Measurements from ENCODE around the gene RPRML.
"Not testable (repeated sequence)": the region's sequence is repeated elsewhere in the genome, so short reads cannot be mapped to it uniquely, and the experiment has no call there.

Gene RPRML

GRCh38 chr17:46976626-46977270 lies 2.3 kb downstream of the RPRML start:
- DNase-seq (ENCODE audit: low read depth in 2 of 2): no peak

DNA sequence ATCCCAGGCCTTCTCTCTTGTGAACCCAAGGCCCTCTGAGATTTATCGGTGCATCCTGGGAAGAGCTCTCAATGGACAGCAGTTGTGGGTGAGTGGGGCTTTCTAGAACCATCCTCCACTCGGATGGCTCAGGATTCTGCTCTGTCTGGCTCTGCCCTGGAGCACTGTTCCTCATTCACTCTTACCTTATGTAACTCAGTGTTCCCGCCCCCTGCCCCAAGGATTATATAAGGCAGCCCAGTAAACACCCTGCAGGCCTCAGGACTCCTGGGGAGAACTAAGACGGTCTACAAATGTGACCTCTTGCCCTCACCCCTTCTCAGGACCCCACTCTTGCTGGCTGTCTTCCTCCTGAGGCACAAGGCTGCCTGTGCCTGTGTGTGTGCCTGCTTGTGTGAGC lies 3.8 kb downstream of the RPRML start:
- DNase-seq (ENCODE audit: low read depth in 2 of 2): no peak

GRCh38 chr17:46974086-46974485 lies 5.0 kb downstream of the RPRML start:
- no peak for DNase-seq (ENCODE audit: low read depth in 2 of 2)

GRCh38 chr17:46972346-46972745 lies 6.7 kb downstream of the RPRML start:
- no peak for DNase-seq (ENCODE audit: low read depth in 2 of 2)

DNA sequence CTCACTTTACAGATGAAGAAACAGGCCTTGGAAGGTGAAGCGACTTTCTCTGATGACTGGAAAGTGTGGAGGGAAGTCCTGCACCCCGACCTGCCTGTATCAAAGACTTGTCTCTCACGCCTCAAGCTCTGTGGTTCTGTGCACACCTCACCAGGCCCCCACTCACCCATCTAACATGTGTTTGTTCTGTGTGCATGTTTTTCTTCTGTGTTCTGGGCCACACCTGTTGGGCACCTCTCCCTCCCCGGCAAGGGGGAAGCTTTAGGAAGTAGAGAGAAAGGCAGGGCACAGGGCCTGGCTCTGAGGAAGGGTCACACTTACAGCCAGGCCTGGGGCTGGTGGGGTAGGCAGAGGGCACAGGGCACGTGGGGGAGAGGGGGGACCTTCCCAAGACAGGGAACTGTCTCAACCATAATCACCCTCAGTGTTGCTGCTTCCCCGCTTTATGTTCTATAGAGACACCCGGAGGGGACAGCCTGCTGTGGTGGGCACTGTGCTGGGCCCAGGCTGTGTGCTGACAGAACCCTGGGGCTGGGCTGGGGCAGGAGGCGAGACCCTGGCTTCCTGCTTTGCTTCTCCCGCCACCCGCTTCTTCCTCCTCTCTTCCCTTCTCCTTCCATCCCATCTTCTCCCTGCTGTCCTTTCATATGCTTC lies 7.3 kb downstream of the RPRML start:
- DNase-seq (ENCODE audit: low read depth in 2 of 2): no peak

DNA sequence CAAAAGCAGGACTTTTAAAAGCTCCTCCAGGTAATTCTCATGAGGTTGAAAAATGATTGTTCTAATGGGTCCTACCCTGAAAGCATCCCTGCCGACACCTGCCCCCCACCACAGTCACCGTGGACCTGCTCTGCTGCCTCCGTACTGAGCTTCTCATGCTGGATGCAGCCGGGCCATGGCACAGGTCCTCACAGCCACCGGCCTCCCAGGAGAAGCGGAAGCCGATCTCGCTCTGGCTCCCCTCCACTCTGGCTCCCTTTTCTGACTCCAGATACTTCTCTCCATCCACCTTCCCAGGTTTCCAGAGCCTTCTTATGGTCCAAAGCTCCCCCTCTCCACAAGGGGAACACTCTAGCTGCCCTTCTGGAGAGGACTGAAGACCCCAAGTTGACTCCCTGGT lies 10.2 kb downstream of the RPRML start:
- DNase-seq (ENCODE audit: low read depth in 2 of 2): no peak

GRCh38 chr17:46968224-46968834 lies 10.7 kb downstream of the RPRML start:
- DNase-seq (ENCODE audit: low read depth in 2 of 2): no peak

DNA sequence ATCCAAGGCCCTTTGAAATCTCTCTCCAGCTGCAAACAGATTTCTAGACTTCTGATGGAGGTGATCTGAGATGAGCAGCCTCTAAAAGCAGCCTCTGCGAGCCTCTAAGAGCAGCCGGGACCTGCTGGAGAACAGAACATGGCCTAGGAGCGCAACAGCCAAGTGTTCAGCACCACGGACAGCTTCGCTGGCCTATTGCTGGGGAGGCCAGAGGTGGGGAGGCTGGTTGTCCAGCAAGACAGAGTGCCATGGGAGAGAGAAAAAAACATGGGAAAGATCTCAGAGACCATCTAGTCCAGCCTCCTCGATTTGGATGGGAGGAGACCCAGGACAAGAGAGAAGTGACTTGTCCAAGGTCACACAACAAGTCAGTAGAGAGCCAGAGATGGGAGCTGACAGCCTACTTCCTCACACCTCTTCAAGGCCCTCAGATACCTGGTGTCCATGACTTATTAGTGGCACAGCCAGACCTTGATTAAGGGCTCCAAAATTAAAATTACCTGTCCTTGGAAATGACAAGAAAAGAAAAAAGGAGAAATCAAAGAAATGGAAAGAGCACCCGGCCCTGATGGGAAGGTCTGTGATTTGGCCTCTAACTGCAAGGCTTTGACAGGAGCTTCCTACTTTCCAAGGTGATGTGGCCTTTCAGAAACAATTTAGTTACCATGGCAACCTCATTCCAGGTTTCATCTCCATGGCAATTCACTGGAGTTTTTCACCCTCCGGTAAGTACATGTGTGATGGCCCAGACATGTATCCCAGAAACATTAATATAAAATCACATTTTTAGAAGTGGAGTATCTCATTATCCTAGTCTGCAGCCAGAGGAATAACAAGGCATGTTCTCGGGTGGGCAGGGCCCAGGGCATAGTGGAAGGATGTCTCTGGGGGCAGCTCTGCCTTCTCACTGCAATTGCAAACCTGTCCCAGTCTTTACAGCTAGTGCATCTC lies 14.5 kb downstream of the RPRML start:
- DNase-seq (ENCODE audit: low read depth in 2 of 2): no peak

GRCh38 chr17:46963571-46963970 lies 15.5 kb downstream of the RPRML start:
- DNase-seq (ENCODE audit: low read depth in 2 of 2): no peak

- no peak for DNase-seq (ENCODE audit: low read depth in 2 of 2)
Observed at GRCh38 chr17:46962374-46962790, 16.7 kb downstream of the RPRML start.

DNA sequence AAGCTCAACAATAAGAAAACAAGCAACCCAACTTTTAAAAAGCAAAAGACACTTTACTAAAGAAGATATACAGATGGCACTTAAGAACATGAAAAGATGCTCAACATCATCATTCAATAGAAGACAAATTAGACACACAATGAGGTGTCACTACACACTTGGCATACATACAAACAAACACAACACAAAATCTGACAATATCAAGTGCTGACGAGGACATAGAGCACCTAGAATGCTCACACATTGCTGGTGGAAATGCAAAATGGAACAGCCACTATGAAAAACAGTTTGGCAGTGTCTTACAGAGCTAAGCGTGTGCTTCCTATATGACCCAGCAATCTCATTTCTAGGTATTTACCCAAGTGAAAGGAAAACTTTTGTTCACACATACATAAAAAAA lies 18.9 kb downstream of the RPRML start:
- DNase-seq (ENCODE audit: low read depth in 2 of 2): no peak

- DNase-seq (ENCODE audit: low read depth in 2 of 2): no peak
Observed at GRCh38 chr17:46958041-46958591, 20.9 kb downstream of the RPRML start.

DNA sequence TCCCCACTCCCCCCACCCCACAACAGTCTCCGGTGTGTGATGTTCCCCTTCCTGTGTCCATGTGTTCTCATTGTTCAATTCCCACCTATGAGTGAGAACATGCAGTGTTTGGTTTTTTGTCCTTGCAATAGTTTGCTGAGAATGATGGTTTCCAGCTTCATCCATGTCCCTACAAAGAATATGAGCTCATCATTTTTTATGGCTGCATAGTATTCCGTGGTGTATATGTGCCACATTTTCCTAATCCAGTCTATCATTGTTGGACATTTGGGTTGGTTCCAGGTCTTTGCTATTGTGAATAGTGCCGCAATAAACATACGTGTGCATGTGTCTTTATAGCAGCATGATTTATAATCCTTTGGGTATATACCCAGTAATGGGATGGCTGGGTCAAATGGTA lies 25.9 kb downstream of the RPRML start:
- not testable (repeated sequence) for DNase-seq (ENCODE audit: low read depth in 2 of 2)

DNA sequence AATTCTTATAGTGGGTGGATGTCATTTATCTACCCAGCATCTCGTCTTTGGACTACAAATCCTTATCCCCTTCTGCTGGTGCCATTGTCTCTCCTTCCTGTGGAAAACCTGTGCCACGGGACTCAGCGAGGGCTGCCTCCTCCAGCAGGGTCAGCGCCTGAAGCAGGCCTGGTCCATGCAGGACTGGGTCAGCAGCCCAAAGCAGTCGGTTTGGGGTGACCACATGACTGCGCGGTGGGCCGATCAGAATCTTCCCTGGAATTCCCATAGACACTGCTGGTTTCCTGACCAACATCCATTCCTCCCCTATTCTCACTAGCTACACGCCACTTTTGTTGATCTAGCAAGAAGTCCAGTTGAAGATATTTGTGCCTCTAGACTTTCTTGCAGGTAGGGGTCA lies 26.9 kb downstream of the RPRML start:
- DNase-seq (ENCODE audit: low read depth in 2 of 2): no peak

DNA sequence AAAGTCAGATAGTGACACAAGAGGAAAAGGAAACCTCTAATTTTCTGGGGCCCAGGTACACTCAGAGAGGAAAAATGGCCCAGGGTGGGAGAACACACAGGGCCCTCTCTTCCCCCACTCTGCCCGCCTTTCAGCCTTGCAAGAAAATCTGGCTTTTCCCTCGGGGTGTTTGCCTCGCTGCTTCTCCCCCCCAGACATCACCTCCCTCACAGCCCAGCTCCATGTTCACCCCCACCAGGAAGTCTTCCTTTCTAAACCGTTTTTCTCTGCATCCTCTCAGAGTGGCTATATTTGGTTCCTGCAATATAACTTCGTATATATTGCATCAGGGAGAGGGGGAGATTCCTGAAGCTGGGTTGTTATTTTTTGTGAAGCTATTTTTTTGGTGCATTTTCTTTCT lies 27.3 kb downstream of the RPRML start:
- no peak for DNase-seq (ENCODE audit: low read depth in 2 of 2)

- no peak for DNase-seq (ENCODE audit: low read depth in 2 of 2)
Observed at GRCh38 chr17:46950997-46951621, 27.9 kb downstream of the RPRML start.

- DNase-seq (ENCODE audit: low read depth in 2 of 2): no peak
Observed at GRCh38 chr17:46950342-46950996, 28.6 kb downstream of the RPRML start.

- DNase-seq (ENCODE audit: low read depth in 2 of 2): no peak
Observed at GRCh38 chr17:46949291-46950174, 29.5 kb downstream of the RPRML start.

- no peak for DNase-seq (ENCODE audit: low read depth in 2 of 2)
Observed at GRCh38 chr17:46948544-46948943, 30.5 kb downstream of the RPRML start.

- DNase-seq (ENCODE audit: low read depth in 2 of 2): no peak
Observed at GRCh38 chr17:46947216-46947615, 31.8 kb downstream of the RPRML start.
